GM18508 (cell line): Measurements from ENCODE around the gene PIAS4.

ENCODE experiments used
- ATAC-seq: cut with Tn5 transposase; IDR thresholded peaks from one replicate; pipeline ENCODE4 v1.9.1; 2021; ENCODE audit warnings: moderate number of reproducible peaks; ENCODE audit not compliant: insufficient read depth, unreplicated experiment

PIAS4 gene

DNA sequence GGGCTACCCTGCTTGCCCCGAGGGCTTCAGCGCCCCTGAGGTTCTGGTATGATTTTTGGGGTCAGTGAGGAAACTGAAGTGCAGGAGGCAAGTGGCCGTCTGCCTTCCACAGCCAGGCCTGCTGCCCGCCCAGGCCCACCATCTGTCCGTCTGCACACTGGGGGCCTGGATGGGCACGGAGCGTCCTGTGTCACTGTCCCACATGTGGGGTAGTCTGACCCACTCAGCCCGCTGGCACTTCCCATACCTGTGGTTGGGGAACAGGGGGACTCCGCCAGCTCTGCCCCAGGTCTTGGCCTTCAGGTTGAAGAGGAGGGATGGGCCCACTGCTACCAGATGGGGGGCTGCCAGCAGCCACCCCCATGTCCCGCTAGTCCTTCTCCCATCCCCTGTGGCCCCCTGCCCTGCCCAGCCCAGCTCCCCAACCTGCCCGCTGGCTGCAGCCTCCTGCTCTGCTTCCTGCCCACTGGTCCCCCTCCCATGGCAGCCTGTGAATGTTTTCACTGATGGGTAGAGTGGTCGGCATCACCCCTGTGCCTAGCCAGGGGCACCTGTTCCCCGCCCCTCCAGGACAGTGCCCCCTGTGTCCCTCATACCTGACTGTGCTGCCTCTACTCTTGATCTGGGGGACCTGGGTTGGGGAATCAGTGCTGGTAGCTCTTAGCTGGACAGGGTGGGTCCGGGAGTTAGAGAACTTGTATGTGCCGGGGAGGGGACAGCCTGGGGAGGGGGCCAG, 9.5 kb downstream of the PIAS4 start:
- no peak for ATAC-seq

DNA sequence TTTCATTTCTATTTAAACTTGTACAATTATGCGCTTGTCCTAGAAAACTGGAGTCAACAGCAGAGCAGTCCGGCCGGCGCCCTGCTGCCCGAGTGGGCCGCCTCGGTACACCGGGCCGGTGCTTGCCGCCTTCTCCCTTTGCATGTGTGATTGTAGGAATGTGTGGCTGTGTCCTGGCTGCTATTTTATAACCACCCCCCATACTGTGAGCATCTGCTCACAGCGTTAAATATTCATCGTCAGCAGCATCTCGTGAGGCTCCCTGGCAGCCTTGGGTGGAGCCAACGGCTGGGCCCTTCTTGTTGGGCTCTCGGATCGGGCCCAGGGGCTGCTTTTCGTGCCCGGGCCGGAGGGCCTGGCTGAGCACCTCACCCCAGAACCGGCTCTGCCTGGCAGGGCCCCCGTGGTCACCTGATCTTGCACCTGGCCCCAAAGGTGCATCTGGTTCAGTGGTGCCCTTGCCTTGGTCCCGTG, 10.6 kb downstream of the PIAS4 start:
- no peak for ATAC-seq

DNA sequence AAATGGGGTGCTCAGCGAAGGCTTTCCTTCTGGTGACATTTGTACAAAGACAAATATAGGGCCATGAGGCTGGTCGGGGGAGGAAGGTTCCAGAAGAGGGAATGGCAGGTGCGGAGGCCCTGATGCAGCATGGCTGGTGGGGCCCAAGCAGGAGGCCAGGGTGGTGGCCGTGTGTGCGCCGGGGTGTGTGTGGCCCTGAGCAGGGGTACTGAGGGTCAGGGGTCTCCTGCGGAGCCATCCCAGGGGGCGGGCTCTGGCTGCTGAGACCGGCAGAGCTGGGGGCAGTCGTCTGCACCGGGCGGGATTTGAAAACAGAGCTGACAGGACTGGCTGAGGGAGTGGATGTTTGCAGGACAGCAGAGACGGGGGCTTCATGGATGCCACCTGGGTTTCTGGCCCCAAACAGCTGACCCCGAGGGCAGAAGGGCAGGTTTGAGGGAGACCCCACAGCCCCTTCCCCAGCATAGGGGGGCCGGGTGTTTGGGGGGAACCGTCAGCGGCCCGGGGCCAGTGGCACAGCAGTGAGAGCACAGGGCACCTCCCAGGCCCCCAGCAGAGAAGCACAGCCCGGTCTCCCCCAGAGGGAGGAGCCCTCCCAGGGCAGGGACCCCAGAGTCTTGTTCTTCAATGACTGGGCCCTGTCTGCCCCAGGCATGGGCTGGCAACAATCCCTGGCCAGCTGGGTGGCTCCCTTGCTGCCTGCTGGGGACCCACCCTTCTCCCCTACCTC, 11.4 kb downstream of the PIAS4 start:
- no peak for ATAC-seq

DNA sequence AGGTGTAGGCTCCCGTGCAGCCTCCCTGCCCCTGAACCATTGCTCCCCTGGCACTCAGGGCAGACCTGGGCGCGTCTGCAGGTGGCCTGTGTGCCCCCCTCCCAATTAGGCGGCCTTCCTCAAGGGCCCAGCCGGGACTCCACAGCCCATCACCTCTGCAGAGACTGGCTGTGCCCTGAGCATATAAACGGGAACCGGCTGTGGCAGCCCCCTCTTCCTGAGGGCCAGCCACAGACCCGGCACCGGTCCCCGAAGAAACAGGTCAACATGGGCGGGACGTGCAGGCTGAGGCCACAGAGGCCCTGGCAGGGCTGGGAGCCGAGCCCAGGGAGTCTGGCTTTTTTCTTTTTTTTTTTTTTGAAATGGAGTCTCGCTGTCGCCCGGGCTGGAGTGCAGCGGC, 12.0 kb downstream of the PIAS4 start:
- ATAC-seq, result no peak

DNA sequence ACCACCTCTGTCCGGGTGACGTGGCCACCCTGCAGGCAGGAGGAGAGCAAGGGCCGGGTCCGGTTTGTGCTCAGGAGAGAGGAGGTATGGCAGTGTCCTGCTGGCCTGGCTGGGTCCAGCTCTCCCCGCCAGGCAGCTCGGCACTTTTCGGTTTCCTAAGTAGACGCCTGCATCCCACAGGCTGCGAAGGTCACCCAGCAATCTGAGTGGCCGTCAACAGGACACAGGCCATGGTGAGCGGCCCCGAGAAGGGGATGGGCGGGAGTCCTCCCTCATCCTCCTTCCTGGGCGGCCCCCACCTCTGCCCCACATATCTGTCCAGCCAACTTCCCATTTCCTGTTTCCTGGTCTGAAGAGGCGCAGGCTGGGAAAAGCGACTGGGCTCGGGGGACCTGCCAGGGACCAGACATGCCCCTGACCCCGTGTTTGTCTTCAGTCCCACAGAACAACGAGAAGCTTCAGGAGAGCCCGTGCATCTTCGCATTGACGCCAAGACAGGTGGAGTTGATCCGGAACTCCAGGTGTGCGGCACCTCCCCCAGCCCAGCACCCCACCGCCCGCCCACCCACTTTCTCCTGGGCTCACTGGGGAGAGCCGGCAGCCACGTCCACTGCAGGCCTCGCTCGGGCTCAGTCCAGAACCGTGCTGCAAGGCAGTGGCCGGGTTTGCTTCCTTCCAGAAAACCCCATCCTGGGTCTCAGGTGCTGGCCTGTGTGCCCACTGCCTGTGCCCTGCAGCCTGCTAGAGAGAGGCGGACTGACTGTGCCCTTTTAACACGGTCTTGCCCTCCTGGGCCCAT, 16.3 kb downstream of the PIAS4 start:
- no peak for ATAC-seq

DNA sequence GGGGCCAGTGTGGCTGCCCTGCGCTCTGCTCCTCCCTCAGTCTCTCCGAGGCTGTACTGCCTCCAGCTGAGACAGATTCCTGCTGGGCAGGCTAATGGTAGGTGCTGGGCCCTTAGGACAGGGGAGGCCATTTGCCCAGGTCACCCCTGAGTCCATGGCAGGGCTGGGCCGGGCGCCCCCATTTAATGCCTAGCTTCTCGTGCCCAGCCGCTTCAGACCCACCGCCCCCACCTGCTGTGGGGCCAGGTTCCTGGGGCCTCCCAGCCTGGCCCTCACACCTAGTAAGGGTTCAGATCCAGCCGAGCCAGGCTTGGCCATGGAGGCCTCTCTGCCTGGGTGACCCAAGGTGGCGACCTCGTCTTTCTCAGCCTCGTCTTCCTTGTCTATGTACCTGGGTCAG, 17.8 kb downstream of the PIAS4 start:
- no peak for ATAC-seq

DNA sequence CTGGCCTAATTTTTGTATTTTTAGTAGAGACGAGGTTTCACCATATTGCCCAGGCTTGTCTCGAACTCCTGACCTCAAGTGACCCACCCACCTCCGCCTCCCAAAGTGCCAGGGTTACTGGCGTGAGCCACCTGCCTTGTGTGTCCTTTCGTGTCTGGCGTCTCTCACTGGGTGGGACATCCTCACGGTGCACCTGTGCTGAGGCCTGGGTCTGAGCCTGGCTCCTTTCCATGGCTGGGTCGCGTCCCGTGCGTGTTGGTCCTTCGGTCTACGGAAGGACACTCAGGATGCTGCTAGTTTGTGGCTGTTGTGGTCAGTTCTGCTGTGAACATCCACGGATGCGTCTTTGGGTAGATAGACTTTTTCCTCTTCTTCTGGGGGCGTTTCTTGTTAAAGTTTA, 19.6 kb downstream of the PIAS4 start:
- no peak for ATAC-seq

DNA sequence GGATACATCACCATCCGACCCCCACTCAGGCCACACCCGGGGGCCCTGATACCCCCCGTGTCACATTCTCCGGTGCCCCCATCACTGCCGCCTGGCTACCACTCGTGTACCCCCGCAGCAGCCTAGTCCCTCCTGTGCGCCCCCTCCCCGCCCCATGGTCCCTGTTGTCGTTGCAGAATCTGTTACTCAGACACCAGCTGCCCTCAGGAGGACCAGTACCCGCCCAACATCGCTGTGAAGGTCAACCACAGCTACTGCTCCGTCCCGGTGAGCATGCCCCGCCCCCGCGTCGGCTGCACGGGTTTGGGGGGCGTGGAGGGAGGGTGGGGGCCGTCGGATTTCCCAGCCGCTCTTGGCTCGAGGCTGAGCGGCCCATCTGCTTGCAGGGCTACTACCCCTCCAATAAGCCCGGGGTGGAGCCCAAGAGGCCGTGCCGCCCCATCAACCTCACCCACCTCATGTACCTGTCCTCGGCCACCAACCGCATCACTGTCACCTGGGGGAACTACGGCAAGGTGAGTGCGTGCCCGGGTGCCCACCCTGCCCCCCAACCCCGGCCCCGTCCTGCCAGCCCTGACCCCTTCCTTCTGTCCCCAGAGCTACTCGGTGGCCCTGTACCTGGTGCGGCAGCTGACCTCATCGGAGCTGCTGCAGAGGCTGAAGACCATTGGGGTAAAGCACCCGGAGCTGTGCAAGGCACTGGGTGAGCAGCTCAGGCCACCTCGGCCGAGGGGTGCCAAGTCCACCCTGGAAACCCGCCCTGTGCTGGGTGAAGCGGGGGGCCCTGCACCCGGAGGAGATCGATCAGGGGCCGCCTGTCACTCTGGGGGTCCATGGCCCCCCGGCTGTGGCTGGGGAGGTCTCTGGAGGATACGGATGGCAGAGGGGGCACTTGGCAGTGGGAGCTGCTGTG, 21.1 kb downstream of the PIAS4 start:
- no peak for ATAC-seq

DNA sequence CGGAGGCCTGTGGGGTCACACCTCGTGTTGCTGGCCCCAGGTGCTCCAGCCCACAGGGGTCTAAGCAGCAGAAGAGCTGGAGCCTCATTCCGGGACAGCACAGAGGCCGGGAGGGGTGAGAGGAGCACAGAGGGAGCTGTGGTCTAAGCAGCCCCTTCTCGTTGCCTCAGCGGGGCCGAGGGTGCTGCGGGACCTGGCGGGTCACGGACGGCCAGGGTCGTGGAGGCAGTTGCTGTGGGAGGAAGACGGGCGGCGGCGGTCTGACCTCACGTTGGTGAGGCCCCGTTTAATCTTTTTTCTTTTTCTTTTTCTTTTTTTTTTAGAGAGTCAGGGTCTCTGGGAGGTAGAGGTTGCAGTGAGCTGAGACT, 21.7 kb downstream of the PIAS4 start:
- ATAC-seq, result no peak

DNA sequence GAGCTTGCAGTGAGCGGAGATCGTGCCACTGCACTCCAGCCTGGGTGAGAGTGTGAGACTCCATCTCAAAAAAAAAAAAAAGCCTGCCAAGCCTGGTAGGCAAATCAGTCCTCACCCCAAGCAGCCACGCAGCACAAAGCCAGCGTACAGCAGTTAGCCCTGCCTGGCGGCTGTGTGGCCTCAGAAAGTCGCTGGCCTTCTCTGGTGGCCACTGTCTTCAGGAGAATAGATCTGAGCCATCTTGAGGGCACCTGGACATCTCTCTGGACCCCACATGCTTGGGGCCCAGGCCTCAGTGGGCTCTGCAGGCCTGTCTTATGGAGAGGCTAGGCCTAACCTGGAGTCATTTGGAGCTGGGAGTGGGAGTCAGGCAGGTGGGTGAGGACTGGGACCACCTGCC, 23.0 kb downstream of the PIAS4 start:
- ATAC-seq, result no peak

DNA sequence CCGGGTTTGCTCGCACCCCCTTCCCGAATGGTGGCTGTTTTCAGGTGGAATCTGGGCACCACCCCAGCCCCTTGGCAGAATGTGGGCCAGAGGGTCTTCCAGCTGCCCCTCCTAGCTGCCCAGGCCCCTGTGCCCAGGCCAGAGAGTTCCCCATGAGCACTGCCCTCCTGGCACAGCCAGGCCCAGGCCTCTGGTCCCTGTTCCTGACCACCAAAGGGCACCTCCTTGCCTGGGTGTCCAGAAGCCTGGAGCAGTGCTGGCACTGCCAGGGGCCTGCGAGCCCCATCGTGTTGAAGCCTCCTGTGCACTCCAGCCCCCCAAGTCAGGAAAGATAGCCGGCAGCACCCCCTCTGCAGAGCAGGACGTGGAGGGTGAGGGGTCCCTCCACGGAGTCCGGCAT, 23.4 kb downstream of the PIAS4 start:
- ATAC-seq, result no peak

DNA sequence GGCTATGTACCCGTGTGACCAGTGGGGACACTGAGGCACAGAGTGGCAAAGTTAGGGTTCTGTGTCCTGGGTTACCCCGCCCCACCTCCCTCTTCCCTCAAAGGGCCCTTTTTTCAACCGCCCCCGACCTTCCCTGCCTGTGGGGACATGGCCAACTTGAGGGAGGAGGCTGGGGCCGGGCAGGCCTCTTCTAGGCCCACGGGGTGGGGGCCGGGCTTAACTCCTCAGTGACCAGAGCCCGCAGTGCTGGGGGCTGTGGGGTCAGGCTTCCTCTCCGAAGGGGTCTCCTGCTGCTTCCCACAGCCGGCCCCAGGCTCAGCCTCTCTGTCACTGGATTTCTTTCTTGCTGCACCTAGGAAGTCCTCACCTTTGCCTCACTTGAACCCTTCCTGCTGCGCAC, 23.9 kb downstream of the PIAS4 start:
- no peak for ATAC-seq

DNA sequence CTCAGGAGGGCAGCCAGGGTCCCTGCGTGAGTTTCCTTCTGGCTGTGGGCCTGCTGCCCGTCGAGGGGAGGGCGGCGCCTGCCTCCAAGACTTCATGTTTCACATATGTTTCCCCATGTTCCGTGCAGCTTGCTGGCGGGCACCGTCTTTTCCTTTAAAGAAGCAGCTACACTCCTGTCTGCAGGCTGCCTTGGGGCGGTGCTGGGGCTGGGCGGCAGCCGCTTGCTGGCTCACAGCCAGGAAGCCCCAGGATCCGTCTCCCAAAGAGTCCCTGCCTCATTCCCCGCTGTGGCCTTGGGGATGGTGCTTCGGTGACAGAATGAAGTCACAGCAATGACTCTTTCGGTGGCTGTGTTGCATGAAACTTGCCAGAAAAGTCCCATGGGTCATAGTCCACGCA, 24.9 kb downstream of the PIAS4 start:
- ATAC-seq, result no peak

DNA sequence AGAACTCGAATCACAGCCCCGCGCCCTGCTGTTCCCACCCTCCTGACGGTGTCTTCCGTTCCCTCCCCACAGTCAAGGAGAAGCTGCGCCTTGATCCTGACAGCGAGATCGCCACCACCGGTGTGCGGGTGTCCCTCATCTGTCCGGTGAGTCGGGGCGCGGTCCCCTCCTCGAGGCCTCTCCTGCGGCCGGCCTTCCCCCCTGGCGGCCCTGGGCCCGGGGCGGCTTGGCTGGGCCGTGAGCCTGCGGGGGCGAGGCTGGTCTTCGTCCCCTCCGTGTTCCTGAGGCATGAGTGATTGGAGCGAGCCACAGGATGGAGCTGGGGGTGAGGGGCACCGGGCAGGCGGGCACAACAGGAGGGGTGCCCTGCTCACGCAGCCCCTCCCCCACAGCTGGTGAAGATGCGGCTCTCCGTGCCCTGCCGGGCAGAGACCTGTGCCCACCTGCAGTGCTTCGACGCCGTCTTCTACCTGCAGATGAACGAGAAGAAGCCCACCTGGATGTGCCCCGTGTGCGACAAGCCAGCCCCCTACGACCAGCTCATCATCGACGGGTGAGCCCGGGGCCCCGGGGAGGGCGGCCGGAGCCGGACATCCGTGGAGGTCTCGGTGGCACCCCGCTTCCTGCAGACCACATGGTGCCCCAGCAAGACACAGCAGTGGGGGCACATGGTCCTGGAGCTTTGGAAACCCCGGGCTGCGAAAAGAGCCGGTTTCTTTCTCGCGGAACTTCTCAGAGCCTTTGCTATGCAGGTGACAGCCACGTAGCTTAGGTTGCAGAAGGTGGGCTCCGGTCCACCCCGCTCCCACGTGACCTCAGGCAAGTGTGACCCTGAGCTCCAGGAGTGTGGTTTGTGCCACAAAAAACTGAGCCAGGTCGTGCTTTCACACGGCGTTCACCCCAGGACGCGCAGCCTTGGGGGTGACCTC, 25.8 kb downstream of the PIAS4 start:
- ATAC-seq, result no peak

DNA sequence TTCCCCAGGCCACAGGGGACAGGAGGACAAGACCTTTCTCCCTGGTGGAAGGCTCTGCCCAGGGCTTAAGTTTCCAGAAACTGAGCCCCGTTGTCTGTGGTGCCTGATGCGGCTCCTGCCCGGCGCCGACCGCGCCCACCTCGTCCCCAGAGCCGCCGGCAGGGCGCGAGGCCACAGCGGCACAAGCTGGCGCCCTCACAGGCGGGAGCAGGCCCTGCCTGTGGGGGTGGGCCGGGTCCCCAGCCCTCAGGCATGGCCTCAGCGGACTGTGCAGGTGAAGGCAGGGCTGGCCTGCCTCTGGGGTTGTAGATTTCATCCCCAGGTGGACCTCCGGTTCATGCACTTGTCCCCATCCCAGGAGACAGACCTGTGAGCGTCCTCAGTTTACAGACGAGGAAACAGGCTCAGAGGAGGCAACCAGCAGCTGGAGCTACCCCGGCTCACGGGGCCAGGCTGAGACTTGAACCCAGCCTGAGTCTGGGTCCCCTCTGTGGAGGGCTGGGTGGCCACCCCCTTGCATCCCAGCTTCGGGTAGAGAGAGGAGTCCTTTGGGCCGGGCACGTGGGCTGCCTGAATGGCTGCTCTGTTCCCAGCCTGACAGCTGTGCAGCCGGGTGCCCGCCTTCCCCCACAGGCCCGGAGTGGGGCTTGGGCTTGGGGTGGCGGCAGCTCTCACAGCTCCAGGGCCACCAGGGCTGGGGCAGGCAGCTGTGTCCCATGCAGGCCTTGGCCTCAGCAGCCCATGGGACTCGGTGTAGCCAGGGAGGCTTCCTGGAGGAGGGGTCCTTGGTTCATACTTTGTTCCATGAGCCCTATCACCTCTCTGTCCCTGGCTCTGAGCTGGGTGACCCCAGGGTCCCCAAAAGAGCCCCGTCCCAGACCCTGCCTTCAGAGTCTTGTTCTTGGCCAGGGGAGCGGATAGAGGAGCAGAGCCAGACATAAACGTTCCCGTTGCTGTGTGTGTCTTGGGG, 26.8 kb downstream of the PIAS4 start:
- no peak for ATAC-seq

DNA sequence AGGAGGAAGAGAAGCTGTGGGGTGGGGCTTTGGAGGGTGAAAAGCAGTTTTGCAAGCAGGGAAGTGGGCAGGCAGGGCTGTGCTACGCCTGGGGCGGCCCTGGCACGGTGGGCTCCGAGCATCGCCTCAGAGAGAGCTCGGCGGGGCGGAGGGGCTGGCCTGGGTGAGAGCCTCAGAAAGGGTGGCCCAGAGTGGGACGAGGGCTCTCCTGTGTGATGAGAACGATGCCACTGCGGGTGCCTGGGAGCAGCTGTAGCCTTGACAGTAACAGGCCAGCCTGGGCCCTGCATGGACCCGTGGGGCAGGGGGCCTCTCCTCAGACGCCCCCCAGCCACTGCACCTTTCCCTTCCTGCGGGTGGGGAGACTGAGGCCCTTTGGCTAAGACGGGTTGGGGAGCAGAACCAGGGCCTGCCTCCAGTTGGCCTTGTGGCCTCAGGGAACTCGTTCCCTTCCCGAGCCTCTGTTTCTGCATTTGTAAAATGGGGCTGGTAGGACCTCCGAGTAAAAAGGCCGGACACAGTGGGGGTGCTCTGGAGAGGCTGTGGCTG, 27.6 kb downstream of the PIAS4 start:
- ATAC-seq, result no peak

DNA sequence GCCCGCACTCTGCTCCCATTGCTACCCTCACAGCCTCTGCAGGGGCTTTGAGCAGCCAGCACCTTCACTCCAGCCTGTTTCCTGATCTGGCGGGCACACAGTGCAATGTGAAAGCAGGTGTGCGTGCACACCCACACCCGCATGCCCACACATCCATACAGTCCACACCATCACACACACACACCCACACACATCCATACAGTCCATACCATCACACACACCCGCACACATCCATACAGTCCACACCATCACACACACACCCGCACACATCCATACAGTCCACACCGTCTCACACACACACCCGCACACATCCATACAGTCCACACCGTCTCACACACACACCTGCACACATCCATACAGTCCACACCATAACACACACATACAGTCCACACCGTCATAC, 28.0 kb downstream of the PIAS4 start:
- no peak for ATAC-seq
